ENCODE results near the gene TRAF2.

DNA sequence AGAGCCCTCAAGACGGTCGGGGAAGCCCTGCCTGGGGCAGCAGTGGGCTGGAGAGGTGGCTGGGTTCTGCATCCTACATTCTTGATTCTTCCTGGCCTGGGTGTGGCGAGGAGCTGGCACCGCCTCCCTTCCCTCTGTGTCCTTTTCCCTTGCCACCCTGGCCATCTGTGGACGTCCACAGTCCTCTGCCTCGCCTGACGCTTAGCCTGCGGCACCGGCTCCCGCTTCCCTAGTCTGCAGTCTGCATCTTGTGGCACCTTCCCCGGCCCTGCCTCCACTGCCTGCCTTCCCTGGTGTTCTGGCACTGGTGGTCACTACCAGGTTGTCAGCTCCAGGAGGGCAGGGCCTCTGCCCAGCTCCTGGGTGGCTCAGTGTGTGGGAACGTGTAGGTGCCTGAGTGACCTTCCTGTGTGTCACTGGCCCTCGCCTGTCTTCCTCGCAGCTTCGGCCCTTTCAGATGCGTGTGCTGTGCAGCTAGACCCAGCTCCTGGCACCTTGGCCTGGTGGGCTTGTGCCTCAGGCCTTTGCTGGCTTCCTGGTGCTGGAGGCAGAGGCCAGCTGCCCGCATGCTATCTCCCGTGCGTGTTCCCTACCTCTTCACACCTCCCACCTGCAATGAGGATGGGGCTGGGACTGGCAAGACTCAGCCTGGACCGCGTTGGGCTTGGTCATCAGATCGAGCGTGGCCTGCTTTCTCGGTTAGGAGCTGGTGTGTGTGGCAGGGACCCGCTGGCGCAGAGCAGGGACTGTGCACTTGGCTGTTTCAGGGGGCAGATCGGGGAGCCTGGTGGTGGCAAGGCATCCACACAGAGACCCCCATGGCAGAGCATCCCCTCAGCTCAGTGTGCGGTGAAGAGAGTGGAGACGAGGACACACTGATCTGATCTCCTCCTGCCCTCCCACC, 20.9 kb downstream of the TRAF2 start:
- no peak for TF ChIP-seq POLR2A (IDR thresholded peaks at IDR 0.05)
- TF ChIP-seq, protein P1, sequence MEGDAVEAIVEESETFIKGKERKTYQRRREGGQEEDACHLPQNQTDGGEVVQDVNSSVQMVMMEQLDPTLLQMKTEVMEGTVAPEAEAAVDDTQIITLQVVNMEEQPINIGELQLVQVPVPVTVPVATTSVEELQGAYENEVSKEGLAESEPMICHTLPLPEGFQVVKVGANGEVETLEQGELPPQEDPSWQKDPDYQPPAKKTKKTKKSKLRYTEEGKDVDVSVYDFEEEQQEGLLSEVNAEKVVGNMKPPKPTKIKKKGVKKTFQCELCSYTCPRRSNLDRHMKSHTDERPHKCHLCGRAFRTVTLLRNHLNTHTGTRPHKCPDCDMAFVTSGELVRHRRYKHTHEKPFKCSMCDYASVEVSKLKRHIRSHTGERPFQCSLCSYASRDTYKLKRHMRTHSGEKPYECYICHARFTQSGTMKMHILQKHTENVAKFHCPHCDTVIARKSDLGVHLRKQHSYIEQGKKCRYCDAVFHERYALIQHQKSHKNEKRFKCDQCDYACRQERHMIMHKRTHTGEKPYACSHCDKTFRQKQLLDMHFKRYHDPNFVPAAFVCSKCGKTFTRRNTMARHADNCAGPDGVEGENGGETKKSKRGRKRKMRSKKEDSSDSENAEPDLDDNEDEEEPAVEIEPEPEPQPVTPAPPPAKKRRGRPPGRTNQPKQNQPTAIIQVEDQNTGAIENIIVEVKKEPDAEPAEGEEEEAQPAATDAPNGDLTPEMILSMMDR (IDR thresholded peaks at IDR 0.05) = no peak

Data from tibial nerve (tissue), 3 donors.